ENCODE results near the gene MGAT4B.

Gene MGAT4B

DNA sequence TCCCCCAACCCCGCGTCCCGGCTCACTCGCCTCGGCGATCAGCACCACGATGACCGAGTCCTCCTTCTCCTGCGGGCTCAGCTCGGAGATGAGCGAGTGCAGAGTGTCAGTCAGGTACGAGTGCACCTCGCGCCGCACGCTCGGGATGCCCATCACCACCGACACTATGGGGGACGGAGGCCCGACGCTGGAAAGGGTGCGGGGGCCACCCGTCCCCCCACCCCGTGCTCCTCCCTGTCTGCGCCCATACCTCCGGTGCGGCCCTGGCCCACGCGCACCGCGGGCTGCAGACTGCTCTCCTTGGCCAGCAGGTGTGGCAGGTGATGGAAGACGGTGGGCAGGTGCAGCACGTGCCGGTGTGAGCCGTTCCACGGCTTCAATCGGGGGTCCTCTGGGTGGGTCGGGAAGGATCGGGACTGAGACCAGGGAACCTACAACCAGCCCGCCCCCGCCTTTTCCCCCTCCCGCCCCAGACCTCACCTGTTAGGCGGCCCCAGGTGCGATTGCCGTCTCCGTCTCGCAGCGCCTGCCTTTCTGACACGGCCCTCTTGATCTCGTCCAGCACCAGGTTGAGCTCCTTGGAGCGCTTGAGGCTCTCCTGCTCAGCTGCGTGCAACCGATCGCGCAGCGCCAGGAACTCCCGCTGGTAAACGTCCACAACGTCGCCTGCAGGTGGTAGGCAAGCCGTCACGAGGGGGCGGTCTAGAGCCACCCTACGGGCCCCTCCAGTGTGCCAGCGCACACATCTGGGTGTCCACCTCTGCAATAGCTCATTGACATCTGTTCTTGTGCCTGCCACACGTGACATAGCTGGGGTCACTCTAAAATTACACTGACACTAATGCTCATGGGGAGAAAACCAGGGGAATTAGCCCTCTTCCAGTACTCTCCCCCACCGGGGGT is 5.1 kb downstream of the MGAT4B start:
- no peak for DNase-seq (ENCODE audit: low read depth)

DNA sequence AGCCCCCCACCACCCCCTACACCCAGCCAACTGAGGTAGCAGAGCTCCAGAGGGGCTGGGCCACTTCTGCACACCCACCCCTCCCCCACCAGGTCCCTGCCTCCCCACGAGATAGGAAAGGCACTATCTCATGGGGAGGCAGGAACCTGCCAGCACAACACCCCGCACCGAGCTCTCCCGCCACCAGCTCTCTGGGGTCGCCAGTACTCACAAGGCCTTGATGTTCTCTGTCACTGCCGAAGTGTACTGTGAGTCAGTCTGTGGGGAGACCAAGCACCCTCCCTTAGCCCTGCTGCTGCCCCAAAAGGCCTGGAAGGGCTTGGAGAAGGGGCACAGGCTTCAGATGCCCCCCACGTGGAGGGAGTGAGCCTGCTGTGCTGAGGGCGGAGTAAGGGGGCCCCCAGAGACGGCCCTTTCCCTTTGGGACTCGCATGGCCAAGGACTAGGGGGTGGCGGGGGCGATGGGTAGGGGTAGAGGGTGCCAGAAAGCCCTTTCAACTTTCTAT is 5.9 kb downstream of the MGAT4B start:
- no peak overlapping the region for H3K4me3 ChIP-seq (ENCODE audit: low read length)
- TF ChIP-seq, protein P1, sequence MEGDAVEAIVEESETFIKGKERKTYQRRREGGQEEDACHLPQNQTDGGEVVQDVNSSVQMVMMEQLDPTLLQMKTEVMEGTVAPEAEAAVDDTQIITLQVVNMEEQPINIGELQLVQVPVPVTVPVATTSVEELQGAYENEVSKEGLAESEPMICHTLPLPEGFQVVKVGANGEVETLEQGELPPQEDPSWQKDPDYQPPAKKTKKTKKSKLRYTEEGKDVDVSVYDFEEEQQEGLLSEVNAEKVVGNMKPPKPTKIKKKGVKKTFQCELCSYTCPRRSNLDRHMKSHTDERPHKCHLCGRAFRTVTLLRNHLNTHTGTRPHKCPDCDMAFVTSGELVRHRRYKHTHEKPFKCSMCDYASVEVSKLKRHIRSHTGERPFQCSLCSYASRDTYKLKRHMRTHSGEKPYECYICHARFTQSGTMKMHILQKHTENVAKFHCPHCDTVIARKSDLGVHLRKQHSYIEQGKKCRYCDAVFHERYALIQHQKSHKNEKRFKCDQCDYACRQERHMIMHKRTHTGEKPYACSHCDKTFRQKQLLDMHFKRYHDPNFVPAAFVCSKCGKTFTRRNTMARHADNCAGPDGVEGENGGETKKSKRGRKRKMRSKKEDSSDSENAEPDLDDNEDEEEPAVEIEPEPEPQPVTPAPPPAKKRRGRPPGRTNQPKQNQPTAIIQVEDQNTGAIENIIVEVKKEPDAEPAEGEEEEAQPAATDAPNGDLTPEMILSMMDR (conservative IDR thresholded peaks at IDR 0.05; ENCODE audit: low read depth, low read length), result no peak

More for the DNA sequence above, 5.1 kb downstream of the MGAT4B start:
- TF ChIP-seq, protein P1 (conservative IDR thresholded peaks at IDR 0.05; ENCODE audit: low read depth, low read length), result peak; percentile 76
- H3K4me3 ChIP-seq (ENCODE audit: low read length), result no peak overlapping the region

DNA sequence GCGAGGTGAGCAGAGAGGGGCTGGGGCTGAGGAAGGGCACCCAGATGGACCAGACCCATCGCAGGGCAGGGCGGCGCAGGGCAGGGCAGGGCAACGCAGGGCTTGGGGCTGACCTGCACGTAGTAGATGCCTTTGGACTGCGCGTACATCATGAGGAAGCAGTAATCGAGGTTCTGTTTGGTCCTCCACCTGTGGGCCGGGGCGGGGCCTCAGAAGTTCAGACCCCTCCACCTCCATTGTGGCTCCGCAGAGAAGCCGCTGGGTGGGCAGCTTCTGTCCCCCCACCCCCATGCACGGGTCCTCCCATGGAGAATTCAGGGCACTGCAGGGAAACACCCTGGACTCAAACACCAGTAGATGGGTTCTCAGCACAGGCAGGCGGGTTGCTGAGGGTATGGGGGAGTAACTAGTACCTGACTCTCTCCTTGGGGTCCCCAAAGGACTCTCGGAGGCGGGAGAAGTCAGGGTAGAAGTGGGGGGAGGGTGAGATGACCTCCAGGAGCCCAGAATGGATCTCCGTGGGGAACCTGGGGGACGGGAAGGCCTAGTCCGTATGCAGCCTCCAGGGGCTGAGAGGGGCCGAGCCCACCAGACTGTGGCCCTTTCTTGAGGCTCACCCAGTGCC is 6.5 kb downstream of the MGAT4B start:
- DNase-seq (ENCODE audit: low read depth), result no peak
- TF ChIP-seq, protein P1 (conservative IDR thresholded peaks at IDR 0.05; ENCODE audit: low read depth, low read length), result no peak
- no peak overlapping the region for H3K4me3 ChIP-seq (ENCODE audit: low read length)

More for the DNA sequence above, 5.9 kb downstream of the MGAT4B start:
- no peak for DNase-seq (ENCODE audit: low read depth)

DNA sequence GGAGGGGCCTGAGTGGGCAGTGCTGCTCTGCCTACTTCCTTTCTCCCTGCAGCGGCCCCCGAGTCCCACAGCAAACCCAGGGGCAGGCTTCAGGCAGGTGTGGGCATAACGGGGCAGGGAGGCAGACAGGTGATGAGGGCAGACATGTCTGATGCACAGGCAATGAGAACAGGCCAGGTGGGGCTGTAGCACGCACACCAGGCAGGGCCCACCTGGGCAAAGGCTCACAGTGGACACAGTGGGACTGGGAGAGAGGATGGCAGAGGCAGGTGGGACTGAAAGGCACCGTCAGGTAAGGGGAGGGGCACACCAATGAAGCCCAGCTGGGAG is 7.1 kb downstream of the MGAT4B start:
- no peak overlapping the region for H3K4me3 ChIP-seq (ENCODE audit: low read length)
- DNase-seq (ENCODE audit: low read depth), result no peak
- TF ChIP-seq, protein P1 (conservative IDR thresholded peaks at IDR 0.05; ENCODE audit: low read depth, low read length), result no peak

DNA sequence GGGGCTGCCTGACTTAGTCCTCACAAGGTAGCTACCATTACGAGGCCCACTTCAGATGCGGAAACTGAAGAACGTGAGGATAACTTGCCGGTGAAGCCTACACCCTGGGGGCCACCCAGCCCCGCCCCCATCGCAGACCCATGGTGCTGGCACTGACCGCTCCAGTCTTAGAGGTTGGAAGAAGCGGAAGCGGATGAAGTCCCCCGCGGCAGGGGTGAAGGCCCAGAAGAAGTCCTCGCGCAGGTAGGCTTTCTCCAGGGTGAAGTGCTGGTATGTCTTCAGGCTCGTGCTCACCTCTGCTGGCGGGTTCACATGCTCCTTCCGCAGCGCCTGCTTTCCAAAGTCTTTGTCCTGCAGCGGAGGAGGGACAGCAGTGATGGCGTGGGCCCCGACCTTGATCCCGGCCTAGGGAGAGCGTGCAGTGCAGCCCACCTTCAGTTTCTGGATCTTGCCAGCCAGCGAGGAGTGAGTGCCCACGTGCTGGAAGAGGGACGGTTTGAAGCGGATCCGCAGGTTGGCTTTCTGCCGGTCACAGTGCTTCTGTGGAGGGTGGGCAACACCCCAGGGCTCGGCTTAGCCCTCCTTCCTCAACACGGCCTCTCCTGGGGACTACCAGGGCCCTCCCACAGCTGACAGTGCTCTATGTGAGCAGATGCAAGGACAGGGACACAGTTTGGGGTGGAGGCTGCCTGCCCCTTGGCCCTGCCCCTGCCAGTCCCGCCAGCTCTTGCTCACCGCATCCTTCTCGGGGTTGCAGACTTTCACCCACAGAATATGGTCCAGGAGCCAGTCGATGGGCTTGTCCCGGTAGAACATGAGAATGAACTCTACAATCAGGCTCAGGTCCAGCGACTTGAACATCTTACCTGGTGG is 7.7 kb downstream of the MGAT4B start:
- no peak for DNase-seq (ENCODE audit: low read depth)
- TF ChIP-seq, protein P1 (conservative IDR thresholded peaks at IDR 0.05; ENCODE audit: low read depth, low read length), result no peak
- no peak overlapping the region for H3K4me3 ChIP-seq (ENCODE audit: low read length)

DNA sequence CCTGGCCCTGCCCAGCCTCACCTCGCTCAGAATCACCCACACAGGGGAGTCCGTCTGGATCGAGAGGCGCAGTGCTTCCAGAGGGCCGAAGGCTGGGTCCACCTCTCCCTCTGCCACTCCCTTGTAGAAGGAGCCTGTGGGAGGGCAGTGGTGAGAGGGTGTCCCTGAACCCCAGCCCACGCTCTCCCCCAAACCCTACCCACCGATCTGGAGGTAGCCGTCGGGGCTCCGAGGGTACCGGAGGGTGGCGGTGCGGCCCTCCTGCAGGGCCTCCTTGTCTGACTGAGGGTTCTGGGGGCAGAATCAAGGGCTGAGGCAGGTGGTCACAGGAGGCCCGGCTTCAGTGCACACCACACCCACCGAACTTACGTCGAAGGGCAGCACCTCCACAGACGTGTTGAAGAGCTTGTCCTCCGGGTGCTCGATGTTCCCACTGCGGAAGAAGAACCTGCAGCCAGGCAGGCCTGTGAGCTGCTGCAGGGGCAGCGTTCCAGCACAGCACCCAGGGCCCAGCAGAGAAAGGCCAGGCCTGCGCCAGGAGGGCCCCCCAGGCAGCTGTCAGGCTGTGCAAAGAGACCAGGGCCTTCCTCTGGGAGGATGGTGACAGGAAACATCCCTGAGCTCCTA is 8.4 kb downstream of the MGAT4B start:
- TF ChIP-seq, protein P1 (conservative IDR thresholded peaks at IDR 0.05; ENCODE audit: low read depth, low read length), result no peak
- no peak overlapping the region for H3K4me3 ChIP-seq (ENCODE audit: low read length)
- no peak for DNase-seq (ENCODE audit: low read depth)

Data from retinal pigment epithelial cell (primary cell).